ENCODE data around the gene PRKX. TPM values are rescaled to one million over a fixed set of nuclear protein-coding genes. Genes with fewer than 3 reads are reported as not detected.
"Not testable (repeated sequence)": the region's sequence is repeated elsewhere in the genome, so short reads cannot be mapped to it uniquely, and the experiment has no call there.

PRKX gene
- total RNA-seq, 1 experiment from 2014 or later, result 31.5 TPM

DNA sequence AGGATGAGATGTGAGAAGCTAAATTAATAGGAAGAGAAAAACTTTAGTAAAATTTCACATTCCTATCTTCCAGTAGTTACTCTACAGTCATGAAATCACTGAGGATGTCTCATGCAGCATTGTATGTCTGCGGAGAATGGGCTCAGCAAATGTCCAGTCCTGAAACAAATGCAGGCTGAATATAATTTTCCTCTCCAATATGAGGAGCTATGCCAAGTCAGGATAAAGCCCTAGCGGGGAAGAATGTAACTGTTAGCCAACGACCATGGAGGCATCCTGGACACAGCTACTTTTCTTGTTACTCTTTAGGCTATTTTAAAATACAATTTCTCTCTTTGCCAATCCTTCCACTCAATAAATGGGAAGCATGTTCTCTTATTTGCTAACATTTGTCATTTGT, 127.7 kb downstream of the PRKX start:
- DNase-seq (ENCODE audit: extremely low read depth, low read depth), result no peak

DNA sequence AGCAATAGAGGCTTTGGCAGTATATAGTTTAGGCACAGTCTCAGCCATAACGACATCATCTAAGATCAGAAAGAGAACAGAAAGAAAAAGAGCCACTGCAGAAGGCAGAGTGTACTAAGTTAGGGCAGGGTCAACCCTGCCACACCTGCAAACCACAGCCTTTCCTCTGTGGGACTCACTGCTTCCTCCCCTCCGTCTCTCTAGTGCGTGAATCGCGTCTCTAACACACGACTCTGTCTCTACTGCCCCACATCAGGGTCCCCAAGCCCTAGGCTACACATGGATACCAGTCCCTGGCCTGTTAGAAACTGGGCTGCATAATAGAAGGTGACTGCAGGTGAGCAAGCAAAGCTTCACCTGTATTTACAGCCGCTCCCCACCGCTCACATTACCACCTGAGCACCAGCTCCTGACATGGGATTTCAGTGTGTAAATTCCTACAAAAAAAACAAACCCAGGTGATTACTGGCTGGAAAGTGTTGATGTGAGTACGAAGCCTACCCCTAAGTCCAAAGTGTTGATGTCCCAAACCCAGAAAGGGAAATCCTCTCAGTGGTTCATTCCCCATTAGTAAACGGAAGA, 128.9 kb downstream of the PRKX start:
- no peak for DNase-seq (ENCODE audit: extremely low read depth, low read depth)

DNA sequence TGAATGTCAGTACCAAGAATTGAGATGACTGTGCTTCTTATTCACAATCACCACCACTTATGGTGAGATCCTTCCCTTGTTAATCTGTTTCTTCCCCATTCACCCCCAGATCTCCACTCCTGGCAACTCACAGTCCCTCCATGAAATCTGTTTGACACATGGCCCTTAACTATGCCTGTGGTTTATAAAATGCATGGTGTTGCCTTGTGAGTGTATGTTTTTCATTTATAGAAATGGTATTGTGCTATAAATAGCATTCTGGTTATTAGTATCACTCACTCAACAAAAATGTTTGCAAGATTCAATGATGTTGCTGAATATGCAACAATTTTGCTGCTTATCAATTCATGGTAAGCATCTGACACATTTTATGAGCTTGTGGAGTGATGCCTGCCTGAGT, 131.0 kb downstream of the PRKX start:
- no peak for DNase-seq (ENCODE audit: extremely low read depth, low read depth)

DNA sequence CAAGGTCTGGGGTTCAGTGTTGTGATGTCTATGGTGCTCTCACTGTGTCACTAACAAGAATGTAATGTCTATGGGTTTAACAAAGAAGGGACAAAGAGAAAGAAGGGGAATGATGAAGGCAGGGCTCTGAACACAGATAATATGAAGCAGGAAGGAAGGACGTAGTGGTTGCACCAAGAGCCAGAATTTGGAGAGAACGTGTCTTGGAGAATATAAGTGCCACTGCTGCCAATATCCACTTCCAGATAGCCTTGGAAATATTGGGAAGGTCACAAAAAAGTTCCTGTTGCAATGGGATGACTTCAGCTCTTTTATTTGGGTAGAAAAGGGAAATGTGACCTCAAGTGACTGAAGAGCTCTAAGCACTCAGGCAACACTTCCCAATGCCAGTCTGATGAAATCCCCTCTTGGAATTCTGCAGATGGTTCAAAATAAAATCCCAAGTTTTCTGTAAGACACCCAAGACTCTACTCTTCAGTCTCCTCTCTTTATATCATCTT, 131.8 kb downstream of the PRKX start:
- DNase-seq (ENCODE audit: extremely low read depth, low read depth), result no peak

DNA sequence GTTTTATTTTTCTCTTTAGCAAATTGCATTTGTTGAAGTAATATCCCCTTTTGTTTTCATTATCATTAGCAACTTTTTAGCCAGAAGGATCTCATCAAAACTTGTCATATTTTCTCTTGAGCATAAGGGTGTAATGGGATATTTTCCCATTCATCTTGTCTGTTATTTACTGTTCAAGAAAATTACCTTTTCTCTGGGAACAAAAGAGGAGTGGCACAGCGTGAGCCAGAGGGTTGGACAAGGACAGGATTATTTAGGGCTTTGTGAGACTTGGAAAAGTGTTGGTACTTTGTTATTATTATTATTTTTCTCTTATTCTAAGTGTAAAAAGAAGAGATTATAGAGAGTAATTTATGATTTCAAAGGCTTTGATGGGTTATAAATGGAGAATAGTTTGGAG, 135.9 kb downstream of the PRKX start:
- DNase-seq (ENCODE audit: extremely low read depth, low read depth), result no peak

DNA sequence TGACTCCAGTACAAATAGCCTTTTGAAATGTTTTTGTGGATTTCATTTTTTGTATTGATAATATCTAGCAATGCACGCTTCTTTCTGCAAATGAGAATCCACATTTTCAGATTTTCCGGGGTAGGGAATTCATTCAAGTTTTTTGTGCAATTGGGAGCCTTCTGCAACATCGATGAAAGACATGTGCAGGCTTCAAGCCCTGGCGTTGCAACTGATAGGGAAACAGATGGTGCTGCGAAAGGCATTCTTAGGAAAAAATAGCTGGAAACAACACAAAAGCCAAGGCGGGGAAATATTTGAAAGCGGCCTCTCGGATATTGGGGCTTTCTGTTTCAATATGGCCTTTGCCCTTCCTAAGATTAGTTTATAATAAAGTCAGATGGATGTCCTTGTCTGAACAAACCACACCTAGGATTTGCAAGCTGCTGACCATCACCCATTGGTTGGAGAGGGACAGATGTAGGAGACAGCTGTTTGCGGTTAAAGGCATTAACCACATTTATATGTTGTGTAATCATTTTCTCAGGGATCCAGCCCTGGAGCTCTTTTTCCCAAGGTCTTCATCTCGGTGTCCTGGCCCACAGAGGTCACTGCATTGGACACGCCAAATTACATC, 136.5 kb downstream of the PRKX start:
- no peak for DNase-seq (ENCODE audit: extremely low read depth, low read depth)

DNA sequence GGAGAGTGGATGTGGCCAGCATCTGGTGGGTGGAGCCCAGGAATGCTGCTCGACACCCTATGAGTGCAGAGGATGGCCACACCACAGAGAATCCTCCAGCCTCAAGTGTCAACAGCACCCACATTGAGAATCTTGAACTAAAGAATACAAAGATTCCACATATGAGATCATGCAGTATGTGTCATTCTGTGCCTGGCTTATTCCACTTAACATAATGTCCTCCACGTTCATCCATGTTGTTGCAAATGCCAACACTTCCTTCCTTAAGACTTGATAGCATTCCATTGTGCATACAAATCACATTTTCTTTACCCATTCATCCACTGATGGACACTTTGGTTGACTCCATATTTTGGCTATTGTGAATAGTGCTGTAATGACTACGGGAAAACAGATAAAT, 145.8 kb downstream of the PRKX start:
- no peak for DNase-seq (ENCODE audit: extremely low read depth, low read depth)

DNA sequence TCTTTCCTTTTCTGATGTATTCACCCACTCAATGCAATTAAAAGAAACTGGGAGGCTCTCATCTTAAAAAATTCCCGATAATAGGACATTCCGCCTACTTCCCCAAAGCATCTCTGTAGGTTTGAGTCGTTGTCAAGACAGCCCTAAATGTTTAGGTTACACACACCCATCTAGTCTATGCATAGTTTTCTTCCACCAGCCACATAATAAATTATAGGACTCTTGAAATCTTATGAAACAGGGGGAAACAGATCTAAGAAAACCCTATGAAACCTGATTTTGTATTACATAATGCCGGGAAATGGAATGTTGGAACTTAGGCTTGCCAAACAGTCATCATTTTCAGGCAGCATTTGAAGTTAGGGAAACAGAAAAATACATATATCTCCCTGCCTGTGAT, 150.0 kb downstream of the PRKX start:
- no peak for DNase-seq (ENCODE audit: extremely low read depth, low read depth)

DNA sequence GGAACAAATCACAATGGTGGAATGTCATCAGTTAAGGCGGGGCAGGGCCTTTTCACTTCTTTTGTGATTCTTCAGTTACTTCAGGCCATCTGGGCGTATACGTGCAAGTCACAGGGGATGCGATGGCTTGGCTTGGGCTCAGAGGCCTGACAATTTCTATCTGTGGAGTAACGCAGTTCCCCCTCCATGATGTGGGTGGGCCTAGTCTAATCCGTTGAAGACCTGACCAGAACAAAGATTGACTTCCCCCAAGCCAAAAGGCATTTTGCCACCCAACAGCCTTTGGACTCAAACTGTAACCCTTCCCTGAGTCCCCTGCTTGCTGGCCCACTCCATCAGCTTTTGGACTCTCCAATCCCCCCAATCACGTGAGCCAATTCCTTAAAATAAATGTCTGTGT, 153.4 kb downstream of the PRKX start:
- not testable (repeated sequence) for DNase-seq (ENCODE audit: extremely low read depth, low read depth)

Small RNA genes lying within 50 kb of the gene (small RNA-seq; reads per million reads assigned to genes)
- gene RF00019 (0 reads per million in 2 experiments), gene RNU6-114P (0 reads per million in 2 experiments)
